Diencephalon (tissue), 1 donor: ENCODE results near the gene PYGL. TPM values are rescaled to one million over a fixed set of nuclear protein-coding genes. Genes with fewer than 3 reads are reported as not detected.

Source experiments
- total RNA-seq: library from RNA; depleted of rRNA; stranded (reverse); fragments of >200 nt; gene quantifications from one replicate; pipeline ENCODE4 v1.2.3, GENCODE V29; 2014

PYGL gene
- 14.3 TPM for total RNA-seq

GRCh38 chr14:50943943-50944646 is at the start of gene PYGL:
Gene PYGL, minus strand, starts transcription at chr14:50944483. Its CDS starts 80 bp downstream, at chr14:50944403.

DNA sequence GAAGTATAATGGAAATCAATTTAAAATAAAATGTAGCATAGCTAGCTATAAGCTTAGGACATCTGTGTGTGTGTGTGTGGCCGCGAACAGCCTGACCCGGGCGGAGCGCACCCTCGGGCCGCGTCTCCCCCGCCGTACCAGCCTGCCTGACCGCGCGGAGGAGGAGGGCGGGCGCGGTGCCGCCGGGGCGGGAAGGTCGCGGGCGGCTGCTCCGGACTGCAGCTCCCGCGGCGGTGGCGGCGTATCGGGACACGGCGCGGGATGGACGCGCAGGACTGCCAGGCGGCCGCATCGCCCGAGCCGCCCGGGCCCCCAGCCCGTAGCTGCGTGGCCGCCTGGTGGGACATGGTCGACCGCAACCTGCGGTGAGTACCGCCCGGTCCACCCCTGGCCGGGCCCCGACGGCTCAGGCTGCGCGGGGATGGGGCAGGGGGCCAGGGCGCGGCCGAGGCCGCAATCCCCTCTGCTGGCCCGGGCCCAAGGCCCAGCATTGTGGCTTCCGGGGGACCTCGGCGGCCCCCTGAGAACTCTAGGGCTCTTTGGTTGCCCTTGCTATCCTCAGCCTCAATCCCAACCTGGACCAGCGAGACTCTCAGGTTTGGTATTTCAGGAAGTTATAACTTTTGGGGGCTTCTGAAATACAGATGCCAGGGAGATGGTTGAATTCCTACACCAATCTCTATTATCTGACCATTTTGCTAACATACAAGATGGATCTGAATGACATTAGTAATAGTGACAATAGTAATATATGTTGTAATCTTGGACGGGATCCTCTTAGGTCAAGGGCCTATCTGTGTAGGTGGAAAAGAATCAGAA is 72.2 kb downstream of the PYGL start, which contains the start of gene ABHD12B:
TSS of gene ABHD12B (plus strand) at position 140 of the 819 bp plus-strand sequence. CDS start at position 262, 122 bp downstream.

Other genes starting within 250 kb of the PYGL start
- 31.8 TPM for gene NIN, start 113.3 kb downstream of the PYGL start, total RNA-seq
- gene ABHD12B, start 72.4 kb downstream of the PYGL start, total RNA-seq, result 2.1 TPM
- 61.4 TPM for gene TRIM9, start 150.6 kb upstream of the PYGL start, total RNA-seq